ENCODE data around the gene UTY. TPM values are rescaled to one million over a fixed set of nuclear protein-coding genes. Genes with fewer than 3 reads are reported as not detected.

The UTY gene
- total and polyA plus RNA-seq, 2 donors (not counting 3 experiments of a cell fraction or from before 2014, with no cell fraction given) = 4.8 to 17.9 TPM

DNA sequence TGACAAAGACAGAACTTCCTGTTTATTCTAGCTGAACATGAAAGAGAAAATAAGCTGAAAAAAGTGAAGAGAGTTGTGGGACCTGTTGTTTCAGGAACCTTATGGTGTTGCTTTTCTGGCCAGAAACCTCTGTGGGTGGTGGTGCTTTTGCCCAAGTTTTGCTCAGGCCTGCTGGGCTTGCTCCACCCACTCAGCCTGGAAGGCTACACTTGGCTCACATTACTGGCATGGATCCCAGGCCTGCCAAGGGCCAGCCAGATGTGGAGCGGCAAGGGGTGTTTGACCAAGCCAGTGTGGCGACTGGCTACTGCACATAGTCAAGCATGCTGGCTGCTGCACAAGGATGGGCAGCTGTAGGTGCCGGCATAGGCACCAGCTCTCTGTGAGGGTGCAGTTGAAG, 245.9 kb downstream of the UTY start:
- Histone ChIP-seq H3K27me3 (ENCODE audit: control insufficient read depth in 2 of 2, insufficient read depth in 2 of 2, low read length in 2 of 2) (no peaks in the 10 kb centered on the region), H3K9ac (replicated peaks; ENCODE audit: extremely low read depth, insufficient read depth, low read length) (no peak overlapping the region), H3K4me3 (replicated peaks in 1 of 3; ENCODE audit: insufficient read depth in 1 of 3, low read depth in 1 of 3, low read length in 3 of 3) (no peak overlapping the region), H3K9me3 (replicated peaks; ENCODE audit: control insufficient read depth, insufficient read depth, low read length) (no peaks in the 10 kb centered on the region), H3K79me2 (ENCODE audit: control insufficient read depth, insufficient read depth, low read length) (no peaks in the 10 kb centered on the region), H2AFZ (ENCODE audit: low read depth, low read length) (no peak overlapping the region), H3K9me1 (replicated peaks; ENCODE audit: control insufficient read depth, extremely low read depth, insufficient read depth, low read length) (no peaks in the 10 kb centered on the region), H3K4me2 (ENCODE audit: insufficient read depth, low read length) (no peak overlapping the region), H3K4me1 (ENCODE audit: control insufficient read depth, extremely low read depth, insufficient read depth, low read length) (no peaks in the 10 kb centered on the region), H3K27ac (ENCODE audit: insufficient read depth, low read depth, low read length) (no peak overlapping the region), H4K20me1 (replicated peaks; ENCODE audit: control insufficient read depth, extremely low read depth, insufficient read depth, low read length) (no peaks in the 10 kb centered on the region), H3K36me3 (ENCODE audit: control insufficient read depth in 2 of 2, extremely low read depth in 1 of 2, insufficient read depth in 2 of 2, low read length in 2 of 2) (peaks cover 0 to 3% of the 10 kb centered on the region in 2 experiments)
- DNase-seq (ENCODE audit: low read depth, low spot score) (peak; percentile 26), FAIRE-seq (peak; percentile 88)
- intact Hi-C loops (cut with micrococcal nuclease) = no loop called here
- POLR2A ChIA-PET = no interaction called here
- TF ChIP-seq POLR2A (IDR thresholded peaks at IDR 0.05; ENCODE audit: low read depth, low read length) (no peak), JUN (IDR thresholded peaks at IDR 0.05; ENCODE audit: borderline replicate concordance, insufficient read depth, insufficient read length, low read depth) (no peak), POLR2AphosphoS5 (IDR thresholded peaks at IDR 0.05; ENCODE audit: insufficient read depth, low read depth, low read length) (no peak), GATA2 (IDR thresholded peaks at IDR 0.05; ENCODE audit: insufficient read depth, insufficient read length, low read depth, low read length) (no peak), MYC (IDR thresholded peaks at IDR 0.05; ENCODE audit: low read depth, low read length) (no peak), EZH2 (IDR thresholded peaks at IDR 0.05; ENCODE audit: borderline replicate concordance, low read depth, low read length, severe bottlenecking) (no peak), FOS (IDR thresholded peaks at IDR 0.05; ENCODE audit: borderline replicate concordance, insufficient read depth, low read length) (no peak)
- TF ChIP-seq, protein P1, sequence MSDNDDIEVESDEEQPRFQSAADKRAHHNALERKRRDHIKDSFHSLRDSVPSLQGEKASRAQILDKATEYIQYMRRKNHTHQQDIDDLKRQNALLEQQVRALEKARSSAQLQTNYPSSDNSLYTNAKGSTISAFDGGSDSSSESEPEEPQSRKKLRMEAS (IDR thresholded peaks at IDR 0.05; ENCODE audit: insufficient read depth, insufficient read length) = no peak
- TF ChIP-seq, protein P2, sequence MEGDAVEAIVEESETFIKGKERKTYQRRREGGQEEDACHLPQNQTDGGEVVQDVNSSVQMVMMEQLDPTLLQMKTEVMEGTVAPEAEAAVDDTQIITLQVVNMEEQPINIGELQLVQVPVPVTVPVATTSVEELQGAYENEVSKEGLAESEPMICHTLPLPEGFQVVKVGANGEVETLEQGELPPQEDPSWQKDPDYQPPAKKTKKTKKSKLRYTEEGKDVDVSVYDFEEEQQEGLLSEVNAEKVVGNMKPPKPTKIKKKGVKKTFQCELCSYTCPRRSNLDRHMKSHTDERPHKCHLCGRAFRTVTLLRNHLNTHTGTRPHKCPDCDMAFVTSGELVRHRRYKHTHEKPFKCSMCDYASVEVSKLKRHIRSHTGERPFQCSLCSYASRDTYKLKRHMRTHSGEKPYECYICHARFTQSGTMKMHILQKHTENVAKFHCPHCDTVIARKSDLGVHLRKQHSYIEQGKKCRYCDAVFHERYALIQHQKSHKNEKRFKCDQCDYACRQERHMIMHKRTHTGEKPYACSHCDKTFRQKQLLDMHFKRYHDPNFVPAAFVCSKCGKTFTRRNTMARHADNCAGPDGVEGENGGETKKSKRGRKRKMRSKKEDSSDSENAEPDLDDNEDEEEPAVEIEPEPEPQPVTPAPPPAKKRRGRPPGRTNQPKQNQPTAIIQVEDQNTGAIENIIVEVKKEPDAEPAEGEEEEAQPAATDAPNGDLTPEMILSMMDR (IDR thresholded peaks at IDR 0.05; ENCODE audit: extremely low read depth in 1 of 2, insufficient read depth in 1 of 2, low read depth in 1 of 2, low read length in 2 of 2) = no peak
- BruUV-seq (replicated peaks) = no TSS peak
- CTCF ChIA-PET = interaction anchor here (2.1 kb wide), 1 partner anchor 110 kb away, joined by 9 read pairs; no protein-coding TSS in a partner anchor
- dilution Hi-C loops (cut with MboI; ENCODE audit: extremely low pct_ligation_motif_present, low sequenced_read_pairs) = no loop called here
